HG02938 (cell line): ENCODE data around the gene SPAG8.

ENCODE experiments used
- ATAC-seq: cut with Tn5 transposase; IDR thresholded peaks from one replicate; pipeline ENCODE4 v1.9.1; 2021; ENCODE audit warnings: mild to moderate bottlenecking, moderate library complexity; ENCODE audit not compliant: unreplicated experiment

The SPAG8 gene

DNA sequence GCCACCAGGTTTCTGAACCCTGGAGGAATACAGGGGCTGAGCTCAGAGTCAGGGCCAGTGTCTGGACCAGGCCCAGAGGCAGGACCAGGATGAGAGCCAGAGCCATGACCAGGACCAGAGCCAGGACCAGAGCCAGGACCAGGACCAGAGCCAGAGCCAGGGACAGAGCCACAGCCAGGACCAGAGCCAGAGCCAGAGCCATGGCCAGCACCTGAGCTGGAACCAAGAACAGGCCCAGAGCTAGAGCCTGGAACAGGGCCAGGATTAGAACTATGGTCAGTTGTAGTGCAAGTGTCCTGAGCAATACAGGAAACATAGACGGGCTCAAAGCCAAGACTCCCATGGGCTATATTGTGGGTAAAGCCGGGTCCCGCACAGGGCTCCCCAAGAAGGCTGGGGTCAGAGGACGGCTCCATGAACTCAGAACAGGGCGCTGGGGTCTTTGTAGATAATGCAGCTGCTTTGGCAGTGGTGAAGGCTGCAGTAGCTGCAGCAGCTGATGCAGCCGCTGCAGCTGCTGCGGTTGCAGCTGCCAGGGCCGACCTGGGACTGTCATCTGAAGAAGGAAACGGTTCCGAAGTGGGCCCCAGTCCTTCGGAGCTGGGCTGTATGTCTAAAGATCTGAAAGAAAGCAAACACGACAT lies 559 bp downstream of the SPAG8 start:
- no peak for ATAC-seq

DNA sequence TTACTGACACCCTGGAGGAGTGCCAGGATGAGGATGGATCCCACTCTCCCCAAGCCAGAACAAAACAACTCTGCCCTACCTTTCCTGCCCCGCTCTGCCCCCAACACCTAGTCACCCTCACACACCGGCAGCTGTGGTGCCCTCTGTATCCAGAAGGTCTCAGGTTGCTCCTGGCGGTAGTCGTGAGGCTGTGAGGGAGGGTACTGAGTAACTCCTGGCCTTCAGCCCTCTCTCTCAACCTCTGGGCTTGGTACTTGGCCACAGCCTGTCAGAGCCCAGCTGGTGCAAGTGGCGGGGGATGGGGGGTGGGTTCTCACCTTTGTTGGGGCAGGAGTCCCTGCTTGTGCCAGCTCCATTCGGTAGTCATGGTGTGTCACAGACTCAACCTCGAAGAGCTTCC lies 1.9 kb downstream of the SPAG8 start:
- no peak for ATAC-seq

DNA sequence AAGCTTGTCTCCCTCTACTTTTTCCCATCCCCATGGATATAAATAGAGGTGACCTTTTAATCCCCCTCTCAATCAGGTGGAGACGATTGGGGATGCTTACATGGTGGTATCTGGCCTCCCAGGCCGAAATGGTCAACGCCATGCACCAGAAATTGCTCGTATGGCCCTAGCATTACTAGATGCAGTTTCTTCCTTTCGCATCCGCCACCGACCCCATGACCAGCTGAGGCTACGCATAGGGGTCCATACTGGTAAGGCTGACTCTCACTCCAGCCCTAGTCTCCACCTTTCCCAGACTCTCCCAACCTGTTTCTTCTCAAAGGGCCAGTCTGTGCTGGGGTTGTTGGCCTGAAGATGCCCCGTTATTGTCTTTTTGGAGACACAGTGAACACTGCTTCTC lies 3.6 kb downstream of the SPAG8 start:
- ATAC-seq: no peak

DNA sequence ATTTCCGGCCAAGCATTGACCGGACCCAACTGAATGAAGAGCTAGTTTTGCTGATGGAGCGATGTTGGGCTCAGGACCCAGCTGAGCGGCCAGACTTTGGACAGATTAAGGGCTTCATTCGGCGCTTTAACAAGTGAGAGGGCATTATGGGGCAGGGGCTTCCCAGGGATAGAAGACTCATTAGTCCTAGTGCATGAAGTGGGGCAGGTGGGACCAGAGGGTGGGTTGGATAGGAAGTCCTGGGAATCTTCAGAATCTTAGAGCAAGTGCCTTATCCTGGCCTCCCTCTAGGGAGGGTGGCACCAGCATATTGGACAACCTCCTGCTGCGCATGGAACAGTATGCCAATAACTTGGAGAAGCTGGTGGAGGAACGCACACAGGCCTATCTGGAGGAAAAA lies 6.0 kb downstream of the SPAG8 start:
- no peak for ATAC-seq

DNA sequence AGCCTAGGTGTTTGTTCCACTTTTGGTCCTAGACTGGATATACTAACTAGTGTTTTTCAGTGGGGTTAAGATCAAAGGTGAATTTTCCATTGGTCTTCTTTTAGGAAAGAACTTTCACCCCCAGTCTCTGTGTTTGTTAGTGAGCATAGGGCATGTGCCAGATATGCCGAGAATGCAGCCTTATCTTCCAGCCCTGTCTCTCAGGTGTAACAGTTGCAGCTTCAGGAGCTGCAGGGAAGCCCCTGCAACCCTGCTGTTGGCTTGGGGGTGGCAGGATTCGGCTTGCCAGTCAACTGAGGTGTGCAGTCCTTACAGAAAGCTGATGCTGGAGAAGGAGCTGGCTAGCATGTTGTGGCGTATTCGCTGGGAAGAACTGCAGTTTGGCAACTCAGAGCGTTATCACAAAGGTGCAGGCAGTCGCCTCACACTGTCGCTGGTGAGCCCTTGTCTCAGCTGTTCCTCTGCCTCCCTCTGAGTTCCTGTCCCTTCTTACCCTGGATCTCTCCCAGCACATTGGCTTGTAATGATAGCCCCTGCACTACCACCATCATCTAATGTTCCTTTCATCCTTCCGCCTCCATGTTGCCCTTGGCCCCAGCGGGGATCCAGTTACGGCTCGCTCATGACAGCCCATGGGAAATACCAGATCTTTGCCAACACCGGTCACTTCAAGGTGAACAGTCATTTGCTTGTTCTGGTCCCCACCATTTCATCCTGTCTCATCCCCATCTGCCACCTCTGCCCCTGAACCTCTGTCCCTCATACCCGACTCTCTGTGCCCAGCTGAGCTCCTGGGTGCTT lies 10.5 kb downstream of the SPAG8 start:
- ATAC-seq: no peak

DNA sequence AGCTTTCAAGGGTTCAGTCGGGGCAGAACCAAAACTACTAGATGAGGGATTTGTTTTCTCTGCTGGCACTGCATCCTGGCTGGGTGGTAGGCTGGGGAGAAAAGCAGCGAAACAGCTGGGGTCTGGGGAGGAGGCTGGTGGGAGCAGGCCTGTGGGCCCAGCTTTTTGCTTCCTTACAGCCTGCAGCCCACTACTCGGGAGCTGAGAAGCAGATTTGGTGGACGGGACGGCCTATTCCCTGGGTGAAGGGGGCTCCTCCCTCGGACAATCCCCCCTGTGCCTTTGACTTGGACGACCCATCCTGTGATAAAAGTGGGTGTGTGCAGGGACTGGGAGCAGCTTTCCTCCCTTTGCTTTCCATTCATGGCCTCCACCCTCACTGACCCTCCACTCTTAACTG lies 11.5 kb downstream of the SPAG8 start:
- ATAC-seq: no peak

DNA sequence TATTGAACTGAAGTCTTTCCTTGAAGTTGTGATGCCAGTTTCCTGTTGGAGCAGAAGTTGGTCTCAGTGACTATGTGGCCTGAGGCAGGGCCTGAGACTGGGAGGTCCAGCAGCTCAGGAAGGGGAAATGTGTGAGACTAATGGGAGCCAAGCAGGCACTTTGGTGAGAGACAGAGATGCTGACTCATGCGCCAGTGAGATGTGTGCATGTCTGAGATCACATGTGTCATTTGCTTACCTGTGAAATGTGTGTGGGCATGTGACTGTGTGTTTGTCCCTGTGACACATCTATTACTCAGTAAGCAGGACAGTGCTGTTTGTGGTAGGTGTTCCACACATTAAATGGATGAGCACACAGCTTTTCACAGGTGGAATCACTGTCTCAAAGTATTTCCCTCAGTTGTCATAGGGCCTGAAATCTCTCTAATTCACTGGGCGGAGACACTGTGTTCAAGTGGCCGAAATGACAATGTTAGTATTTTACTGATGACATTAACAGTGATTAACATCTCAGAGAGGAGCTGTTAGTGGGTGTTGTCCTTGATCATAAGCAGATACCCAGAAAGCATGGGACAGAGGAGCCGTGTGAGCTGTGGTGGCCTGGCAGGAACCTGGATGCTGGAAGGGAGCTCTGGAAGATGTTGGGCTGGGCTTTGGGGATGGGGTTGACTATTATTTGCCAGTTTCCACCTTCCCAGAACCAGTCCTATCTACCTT lies 13.2 kb downstream of the SPAG8 start:
- no peak for ATAC-seq

DNA sequence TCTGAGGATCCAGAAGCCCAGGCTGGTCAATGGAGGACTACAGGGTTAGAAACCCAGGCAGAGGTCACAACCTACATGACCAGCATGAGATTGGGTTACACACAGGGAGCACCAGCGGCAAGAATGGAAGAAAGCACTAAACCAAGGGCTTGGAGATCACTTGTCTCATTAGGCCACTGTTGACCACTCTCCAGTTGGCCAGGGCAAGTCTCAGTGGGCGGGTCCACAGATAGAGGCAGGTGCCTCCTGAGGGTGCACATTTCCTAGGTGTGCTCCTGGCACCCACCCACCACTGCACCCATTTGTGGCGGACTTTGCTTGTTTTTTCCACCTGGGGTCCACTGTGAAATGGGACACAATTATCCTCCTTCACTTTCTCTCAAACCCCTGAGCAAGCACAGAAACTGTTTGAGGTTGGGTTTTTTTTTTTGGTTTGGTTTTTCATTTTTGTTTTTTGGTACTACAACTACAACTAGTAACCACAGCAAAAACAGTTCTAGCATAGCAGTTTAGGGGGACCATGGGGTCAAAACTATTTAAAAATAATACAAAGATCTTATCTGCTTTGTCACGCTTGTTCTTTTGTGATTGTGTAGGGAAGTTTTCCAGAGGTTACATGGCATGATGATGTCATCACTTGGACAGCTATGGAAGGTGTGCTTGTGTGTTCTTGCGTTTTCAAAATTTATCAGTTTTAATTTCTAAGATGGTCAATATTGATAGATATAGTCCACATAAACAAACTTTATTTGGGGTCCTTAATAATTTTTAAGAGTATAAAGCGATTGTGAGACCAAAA lies 14.6 kb downstream of the SPAG8 start:
- no peak for ATAC-seq

DNA sequence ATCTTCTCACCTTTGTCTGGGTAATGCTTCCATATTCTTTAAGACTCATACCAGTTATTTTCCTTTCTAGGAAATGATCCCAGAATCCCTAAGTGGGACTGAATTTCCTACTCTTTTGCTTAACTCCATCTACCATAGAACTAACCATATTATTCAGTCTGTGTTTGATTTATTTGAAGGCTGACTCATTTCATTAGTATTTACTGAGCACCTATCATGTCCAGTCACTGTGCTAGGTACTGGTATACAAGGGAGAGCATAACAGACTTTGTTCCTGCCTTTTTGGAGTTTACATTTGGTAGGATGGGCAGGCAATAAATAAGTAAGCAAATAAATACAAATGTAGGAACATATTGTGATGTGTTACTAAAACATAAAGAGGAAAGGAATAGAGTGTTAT lies 16.4 kb downstream of the SPAG8 start:
- no peak for ATAC-seq

DNA sequence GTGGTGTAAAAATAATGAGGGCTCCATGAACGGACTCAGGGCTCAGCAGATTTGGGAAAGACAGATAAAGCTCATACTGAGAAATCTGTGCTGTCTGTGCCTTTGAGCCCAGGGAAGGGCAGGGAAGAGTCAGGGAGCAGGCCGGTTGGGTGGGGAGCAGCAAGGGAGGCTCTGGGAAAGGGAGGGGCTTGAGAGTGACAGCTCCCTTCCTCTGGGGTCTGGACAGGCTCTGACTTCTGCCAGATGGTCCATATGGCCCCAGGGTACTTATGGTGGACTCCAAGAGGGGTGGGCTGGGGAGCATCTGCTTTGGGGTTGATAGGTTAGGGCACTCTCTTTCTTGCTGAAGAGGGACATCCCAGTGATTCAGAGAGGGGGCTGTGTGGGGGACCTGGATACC lies 18.6 kb downstream of the SPAG8 start:
- ATAC-seq: no peak

DNA sequence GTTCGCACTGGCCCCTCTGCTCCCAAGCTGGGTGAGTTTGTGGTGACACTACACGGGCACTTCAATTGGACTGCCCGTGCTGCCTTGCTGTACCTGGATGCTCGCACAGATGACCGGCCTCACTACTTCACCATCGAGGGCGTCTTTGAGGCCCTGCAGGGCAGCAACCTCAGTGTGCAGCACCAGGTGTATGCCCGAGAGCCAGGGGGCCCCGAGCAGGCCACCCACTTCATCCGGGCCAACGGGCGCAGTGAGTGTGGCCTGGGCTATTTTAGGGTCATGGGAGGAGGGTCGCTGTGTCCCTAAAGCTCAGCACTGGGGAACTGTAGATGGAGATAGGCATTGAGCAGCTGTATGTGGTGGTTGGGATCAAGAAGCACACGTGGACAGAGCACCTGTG lies 19.2 kb downstream of the SPAG8 start:
- no peak for ATAC-seq

DNA sequence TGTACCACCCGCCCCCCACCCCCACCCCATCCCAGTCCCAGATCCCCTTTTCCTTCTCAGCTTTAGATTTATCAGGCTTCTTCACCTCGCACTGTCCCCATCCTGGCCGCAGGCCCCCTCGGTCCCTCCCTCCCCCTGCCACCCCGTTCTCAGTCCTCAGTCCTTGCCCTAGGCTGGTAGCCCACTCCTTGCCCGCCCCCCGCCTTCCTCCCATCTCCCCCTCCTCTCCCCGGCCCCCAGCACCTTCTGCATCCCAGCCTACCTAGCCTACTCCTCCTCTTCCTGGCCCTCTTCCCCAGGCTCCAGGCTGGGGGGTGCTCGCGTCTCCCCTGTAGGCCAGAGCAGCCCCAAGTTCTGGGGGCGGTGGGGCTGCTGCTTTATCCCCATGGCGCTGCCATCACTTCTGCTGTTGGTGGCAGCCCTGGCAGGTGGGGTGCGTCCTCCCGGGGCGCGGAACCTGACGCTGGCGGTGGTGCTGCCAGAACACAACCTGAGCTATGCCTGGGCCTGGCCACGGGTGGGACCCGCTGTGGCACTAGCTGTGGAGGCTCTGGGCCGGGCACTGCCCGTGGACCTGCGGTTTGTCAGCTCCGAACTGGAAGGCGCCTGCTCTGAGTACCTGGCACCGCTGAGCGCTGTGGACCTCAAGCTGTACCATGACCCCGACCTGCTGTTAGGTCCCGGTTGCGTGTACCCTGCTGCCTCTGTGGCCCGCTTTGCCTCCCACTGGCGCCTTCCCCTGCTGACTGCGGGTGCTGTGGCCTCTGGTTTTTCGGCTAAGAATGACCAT lies 19.8 kb downstream of the SPAG8 start:
- ATAC-seq: no peak

DNA sequence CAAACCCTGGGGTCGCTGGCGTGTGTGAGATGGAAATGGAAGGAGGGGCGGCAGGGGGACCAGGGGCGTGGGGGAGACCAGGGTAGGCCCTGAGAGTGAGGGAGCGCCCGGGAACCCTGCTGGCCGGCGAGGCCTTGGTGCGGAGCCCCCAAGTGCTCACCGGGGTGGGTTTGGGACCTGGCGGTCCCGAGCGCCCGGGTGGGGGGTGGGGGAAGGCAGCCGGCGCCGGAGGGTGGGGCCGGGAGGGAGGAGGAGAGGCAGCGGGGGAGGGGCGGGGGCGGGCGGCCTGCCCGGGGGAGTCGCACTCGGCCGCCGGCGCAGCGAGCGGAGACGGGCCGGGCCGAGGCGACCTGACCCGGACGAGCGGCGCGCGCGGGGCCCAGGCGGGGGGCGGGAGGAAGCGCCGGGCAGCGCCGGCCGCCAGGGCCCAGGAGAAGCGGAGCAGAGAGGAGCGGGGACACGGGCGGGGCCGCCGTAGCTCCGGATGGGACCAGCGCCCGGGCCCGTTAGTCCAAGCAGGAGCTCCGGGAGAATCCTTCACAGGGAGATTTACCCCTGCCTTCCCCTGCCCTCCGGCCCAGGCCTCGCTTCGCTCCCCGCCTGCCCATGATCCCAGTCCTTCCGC lies 20.7 kb downstream of the SPAG8 start, which contains the start of gene NPR2:
Gene NPR2, plus strand, starts transcription at position 295 of the 625 bp plus-strand sequence. CDS start 818 bp downstream, outside the sequence.
- ATAC-seq: no peak

DNA sequence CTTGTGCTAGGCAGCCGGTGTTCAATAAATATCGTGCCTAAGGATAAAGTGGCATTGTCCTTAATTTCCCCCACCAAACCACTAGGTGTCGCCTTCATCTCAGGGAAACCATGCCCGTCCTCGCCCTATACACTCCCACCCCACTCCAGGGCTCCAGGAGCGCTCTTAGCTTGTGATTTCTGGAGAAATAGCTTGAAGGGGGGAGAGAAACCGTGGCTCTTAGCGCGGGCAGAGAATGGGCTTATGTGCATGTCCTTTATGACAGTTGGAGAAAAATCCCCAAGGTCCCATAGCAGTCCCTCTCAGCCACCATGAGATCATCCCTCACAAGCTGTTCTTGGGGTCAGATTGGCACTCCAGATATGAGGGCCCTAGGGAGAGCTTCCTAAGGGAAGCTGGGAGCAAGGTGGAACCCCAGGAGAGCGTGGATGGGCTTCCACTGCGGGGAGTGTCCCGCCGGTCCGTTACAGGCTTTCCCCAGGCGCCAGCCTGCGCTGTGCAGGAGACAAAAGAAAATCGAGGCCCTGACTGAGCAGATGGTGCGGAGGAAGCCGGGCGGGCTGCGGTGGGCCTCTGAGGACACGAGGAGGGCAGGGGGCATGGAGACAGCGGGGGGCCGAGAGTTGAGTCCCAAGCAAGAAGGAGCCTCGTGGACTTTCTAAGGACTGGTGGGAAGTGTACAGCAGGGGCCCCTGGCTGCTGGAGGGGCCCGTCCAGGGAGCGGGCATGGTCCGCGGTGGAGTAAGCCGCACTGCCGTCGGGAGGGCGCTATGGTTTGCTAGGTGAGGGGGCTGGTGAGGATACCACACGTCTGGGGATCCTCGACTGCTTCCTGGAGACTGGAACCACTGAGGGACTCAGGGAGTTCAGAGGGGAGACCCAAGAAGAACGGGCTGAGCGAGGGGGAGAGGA lies 21.4 kb downstream of the SPAG8 start:
- no peak for ATAC-seq

DNA sequence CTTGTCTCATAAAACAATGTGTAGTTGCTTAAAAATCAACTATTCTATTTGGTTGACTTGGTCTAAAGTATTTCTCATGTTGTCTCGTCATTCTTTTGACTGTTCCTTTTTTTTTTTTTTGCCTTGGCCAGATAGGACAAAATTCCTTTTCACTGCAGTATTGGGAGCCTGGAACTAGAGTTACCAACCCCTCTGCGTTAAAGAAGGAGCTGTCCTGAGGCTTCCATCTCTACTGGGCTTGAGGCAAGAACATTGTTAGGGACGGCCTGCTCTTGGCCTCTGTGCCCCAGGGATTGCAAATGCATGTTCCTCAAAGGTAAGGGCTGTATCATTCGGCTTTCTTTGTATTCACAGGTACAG lies 22.1 kb downstream of the SPAG8 start:
- ATAC-seq: no peak

DNA sequence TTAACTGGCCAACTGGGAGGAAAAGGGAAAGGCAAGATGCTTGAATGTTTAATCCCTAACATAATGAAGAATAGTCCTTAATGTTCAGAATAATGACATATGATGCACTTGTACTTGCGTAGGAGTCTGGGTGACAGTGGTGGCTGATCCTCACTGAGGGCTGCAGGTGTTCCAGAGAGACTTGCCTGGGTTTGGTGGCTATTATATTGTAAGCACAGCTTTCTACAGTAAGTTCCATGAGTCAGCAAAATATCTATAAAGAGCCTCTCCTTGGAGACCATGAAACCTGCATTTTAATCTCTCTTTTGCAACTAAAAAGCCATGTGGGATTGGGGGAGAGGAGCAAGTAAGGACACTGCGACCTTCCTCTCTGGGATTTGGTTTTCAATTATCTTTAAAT lies 22.5 kb downstream of the SPAG8 start:
- no peak for ATAC-seq

DNA sequence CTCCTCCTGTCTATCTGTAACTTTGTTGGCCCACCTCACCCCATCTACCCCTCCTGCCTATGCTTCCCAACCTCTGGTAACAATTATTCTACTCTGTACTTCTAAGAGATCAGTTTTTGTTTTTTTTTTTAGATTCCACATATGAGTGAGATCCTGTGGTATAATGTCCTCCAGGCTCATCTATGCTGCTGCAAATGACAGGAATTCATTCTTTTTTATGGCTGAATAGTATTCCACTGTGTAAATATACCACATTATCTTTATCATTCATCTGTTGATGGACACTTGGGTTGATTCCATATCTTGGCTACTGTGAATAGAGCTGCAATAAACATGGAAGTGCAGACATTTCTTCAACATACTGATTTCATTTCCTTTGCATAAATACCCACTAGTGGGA lies 28.6 kb downstream of the SPAG8 start:
- ATAC-seq: no peak

DNA sequence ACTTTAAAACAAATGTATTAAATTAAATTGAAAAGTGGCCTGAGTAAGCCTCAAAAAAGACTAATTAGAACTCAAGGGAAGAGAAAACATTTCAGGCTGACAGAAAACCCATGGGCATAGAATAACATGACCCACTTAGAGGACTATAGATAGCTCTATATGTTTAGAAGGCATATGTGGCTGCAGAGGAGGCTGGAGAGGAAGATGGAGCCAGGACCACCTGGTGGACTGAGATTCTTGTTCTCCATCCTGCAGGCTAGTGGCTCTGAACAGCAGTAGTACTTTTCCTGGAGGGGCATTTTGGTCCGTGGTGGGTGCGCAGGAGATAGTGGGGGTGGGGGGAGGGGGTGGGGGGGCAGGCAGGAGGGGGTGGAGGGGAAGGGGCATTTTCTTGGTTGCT lies 31.0 kb downstream of the SPAG8 start:
- ATAC-seq: no peak

DNA sequence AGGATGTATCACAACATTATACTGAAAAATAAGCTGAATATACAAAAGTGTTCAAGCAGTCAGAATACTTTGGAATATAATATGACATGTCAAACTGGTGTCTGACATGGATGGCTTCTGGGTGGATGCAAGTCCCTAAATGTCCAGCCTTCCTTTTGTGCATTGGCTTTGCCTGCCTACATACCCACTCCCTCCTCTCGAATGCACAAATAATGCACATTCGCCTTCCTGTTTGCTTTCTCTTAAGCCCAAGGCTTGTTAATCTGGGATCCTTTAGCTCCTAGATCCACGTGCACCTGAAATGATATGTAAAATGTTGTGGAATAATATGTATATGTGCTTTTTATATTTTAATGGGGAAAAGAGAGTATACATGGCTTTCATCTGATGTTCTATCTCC lies 33.6 kb downstream of the SPAG8 start:
- no peak for ATAC-seq
